T-helper 2 cell treated with Interferon-gamma antibody and Interleukin-4, amounts not matched to agents 5 μg/mL and 100 μg/mL, for 36 hours (primary cell): ENCODE results near the gene MBD4.
"Not testable (repeated sequence)": the region's sequence is repeated elsewhere in the genome, so short reads cannot be mapped to it uniquely, and the experiment has no call there.

Source experiments
- DNase-seq: peaks from one replicate; pipeline ENCODE4 v3.0.0; 2021; ENCODE audit warnings: low spot score
- H3K27ac Mint-ChIP-seq: one replicate; pipeline ENCODE4 v1.8.0; 2021; ENCODE audit warnings: mild to moderate bottlenecking, mixed read lengths
- H3K27me3 Mint-ChIP-seq: one replicate; pipeline ENCODE4 v1.8.0; 2021; ENCODE audit warnings: low read depth, mixed read lengths
- H3K36me3 Mint-ChIP-seq: one replicate; pipeline ENCODE4 v1.8.0; 2021; ENCODE audit warnings: low read depth, mixed read lengths
- H3K4me1 Mint-ChIP-seq: one replicate; pipeline ENCODE4 v1.8.0; 2021; ENCODE audit warnings: low read depth, mixed read lengths
- H3K4me3 Mint-ChIP-seq: one replicate; pipeline ENCODE4 v1.8.0; 2022; ENCODE audit warnings: mild to moderate bottlenecking, moderate library complexity, mixed read lengths
- H3K9me3 Mint-ChIP-seq: one replicate; pipeline ENCODE4 v1.8.0; 2021; ENCODE audit warnings: mixed read lengths

The MBD4 gene

GRCh38 chr3:129384103-129384502 lies 55.6 kb downstream of the MBD4 start:
- not testable (repeated sequence) for H3K27ac Mint-ChIP-seq, H3K9me3 Mint-ChIP-seq, DNase-seq, H3K4me3 Mint-ChIP-seq, H3K4me1 Mint-ChIP-seq, H3K27me3 Mint-ChIP-seq
- peaks cover 27% of the 10 kb centered on the region for H3K36me3 Mint-ChIP-seq

GRCh38 chr3:129383292-129383860 lies 56.4 kb downstream of the MBD4 start:
- peaks cover 3% of the 10 kb centered on the region for H3K9me3 Mint-ChIP-seq
- DNase-seq = peak; percentile 16
- H3K27me3 Mint-ChIP-seq = no peaks in the 10 kb centered on the region
- no peak overlapping the region for H3K27ac Mint-ChIP-seq
- no peak overlapping the region for H3K4me3 Mint-ChIP-seq
- H3K36me3 Mint-ChIP-seq = peaks cover 24% of the 10 kb centered on the region
- H3K4me1 Mint-ChIP-seq = no peaks in the 10 kb centered on the region

- H3K9me3 Mint-ChIP-seq = peaks cover 3% of the 10 kb centered on the region
These were observed 57.4 kb downstream of the MBD4 start for GRCh38 chr3:129382366-129382765.

More at GRCh38 chr3:129382366-129382765, 57.4 kb downstream of the MBD4 start:
- H3K4me3 Mint-ChIP-seq = no peak overlapping the region
- no peaks in the 10 kb centered on the region for H3K27me3 Mint-ChIP-seq
- DNase-seq = no peak
- H3K36me3 Mint-ChIP-seq = peaks cover 16% of the 10 kb centered on the region
- no peak overlapping the region for H3K27ac Mint-ChIP-seq
- H3K4me1 Mint-ChIP-seq = no peaks in the 10 kb centered on the region
